ENCODE results near the gene CHSY1.

DNA sequence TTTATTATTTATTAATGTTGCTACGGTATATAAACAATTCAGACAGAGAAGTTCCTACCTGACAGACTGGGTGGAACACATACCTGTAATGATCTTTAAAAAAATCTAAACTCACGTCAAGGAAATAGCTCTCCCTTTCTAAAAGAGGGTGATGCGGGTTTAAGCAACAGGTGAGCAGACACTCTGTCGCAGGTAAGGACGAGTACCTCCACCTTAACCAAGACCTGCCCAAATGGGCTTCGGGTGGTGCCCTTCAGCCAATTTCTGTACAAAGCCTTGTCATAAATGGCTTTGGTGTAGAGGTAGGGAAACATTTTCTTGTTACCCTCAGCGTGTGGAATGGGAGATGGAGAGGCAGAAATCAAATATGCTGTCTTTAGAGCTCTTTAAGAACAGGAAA, 67.0 kb downstream of the CHSY1 start:
- TF ChIP-seq, protein P1, sequence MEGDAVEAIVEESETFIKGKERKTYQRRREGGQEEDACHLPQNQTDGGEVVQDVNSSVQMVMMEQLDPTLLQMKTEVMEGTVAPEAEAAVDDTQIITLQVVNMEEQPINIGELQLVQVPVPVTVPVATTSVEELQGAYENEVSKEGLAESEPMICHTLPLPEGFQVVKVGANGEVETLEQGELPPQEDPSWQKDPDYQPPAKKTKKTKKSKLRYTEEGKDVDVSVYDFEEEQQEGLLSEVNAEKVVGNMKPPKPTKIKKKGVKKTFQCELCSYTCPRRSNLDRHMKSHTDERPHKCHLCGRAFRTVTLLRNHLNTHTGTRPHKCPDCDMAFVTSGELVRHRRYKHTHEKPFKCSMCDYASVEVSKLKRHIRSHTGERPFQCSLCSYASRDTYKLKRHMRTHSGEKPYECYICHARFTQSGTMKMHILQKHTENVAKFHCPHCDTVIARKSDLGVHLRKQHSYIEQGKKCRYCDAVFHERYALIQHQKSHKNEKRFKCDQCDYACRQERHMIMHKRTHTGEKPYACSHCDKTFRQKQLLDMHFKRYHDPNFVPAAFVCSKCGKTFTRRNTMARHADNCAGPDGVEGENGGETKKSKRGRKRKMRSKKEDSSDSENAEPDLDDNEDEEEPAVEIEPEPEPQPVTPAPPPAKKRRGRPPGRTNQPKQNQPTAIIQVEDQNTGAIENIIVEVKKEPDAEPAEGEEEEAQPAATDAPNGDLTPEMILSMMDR (conservative IDR thresholded peaks at IDR 0.05; ENCODE audit: low read length) = no peak
- no peak for TF ChIP-seq EZH2phosphoT487 (IDR thresholded peaks at IDR 0.05; ENCODE audit: borderline replicate concordance)
